AG10803 (cell line): ENCODE data around the gene HSPA6.
"Not testable (repeated sequence)": the region's sequence is repeated elsewhere in the genome, so short reads cannot be mapped to it uniquely, and the experiment has no call there.

ENCODE experiments used
- DNase-seq: peaks from one replicate; pipeline ENCODE4 v3.0.0; 2010; ENCODE audit warnings: low read depth
- H3K4me3 ChIP-seq: 2 replicates; pipeline ENCODE4 v1.5.1; 2011; ENCODE audit warnings: mild to moderate bottlenecking, low read length, control low read depth
- CTCF ChIP-seq: conservative IDR thresholded peaks from 2 replicates; pipeline ENCODE4 v1.5.1; 2011; ENCODE audit warnings: mild to moderate bottlenecking, low read length, control low read depth, inconsistent platforms

HSPA6 gene

GRCh38 chr1:161547995-161548741 is 23.8 kb downstream of the HSPA6 start:
- not testable (repeated sequence) for H3K4me3 ChIP-seq, DNase-seq

- DNase-seq, H3K4me3 ChIP-seq: not testable (repeated sequence)
Measured at GRCh38 chr1:161548749-161549406, 24.5 kb downstream of the HSPA6 start.

DNA sequence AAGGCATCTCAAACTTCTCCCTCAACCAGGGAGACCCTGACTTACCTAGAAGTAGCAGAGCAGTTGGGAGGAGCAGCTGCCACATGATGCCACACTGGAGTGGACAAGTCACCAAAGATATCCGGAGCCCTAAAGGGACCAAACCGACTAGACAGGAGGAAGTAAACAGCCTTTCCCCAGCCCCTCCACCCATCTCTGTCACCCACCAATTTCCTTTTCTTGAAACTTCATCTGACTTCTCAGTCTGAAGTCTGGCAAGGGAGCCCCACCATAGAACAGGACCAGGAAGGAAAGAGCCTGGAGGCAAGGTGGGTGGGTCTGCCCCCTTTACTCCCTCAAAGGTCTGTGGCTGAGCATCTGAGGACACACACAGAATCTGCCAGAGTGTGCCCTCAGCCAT is 25.3 kb downstream of the HSPA6 start, which contains the start of gene FCGR3A:
FCGR3A (minus strand) TSS at position 167 of the 400 bp plus-strand sequence; CDS start at position 85, 82 bp downstream.
- DNase-seq: no peak
- TF ChIP-seq CTCF: no peak
- no peak within 1 kb of the TSS for H3K4me3 ChIP-seq

- not testable (repeated sequence) for H3K4me3 ChIP-seq, DNase-seq
Measured at GRCh38 chr1:161550942-161551341, 26.6 kb downstream of the HSPA6 start.

- not testable (repeated sequence) for DNase-seq, H3K4me3 ChIP-seq
Measured at GRCh38 chr1:161553631-161554030, 29.3 kb downstream of the HSPA6 start.

DNA sequence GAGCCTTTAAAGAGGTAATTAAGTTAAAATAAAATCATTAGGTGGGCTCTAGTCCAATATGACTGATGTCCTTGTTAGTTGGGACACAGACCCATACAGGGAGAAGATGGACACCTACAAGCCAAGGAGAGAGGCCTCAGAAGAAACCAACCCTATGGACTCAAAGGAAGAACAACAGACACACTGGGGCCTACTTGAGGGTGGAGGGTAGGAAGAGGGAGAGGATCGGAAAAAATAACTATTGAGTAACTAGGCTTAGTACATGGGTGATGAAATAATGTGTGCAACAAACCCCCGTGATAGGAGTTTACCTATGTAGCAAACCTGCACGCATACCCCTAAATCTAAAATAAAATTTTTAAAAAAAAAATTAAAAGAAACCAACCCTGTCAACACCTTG is 30.0 kb downstream of the HSPA6 start:
- DNase-seq: not testable (repeated sequence)

GRCh38 chr1:161554815-161555417 is 30.6 kb downstream of the HSPA6 start:
- not testable (repeated sequence) for DNase-seq

More for the DNA sequence above, 30.0 kb downstream of the HSPA6 start:
- not testable (repeated sequence) for H3K4me3 ChIP-seq

GRCh38 chr1:161556143-161556542 is 31.8 kb downstream of the HSPA6 start:
- not testable (repeated sequence) for DNase-seq, H3K4me3 ChIP-seq

More at GRCh38 chr1:161554815-161555417, 30.6 kb downstream of the HSPA6 start:
- H3K4me3 ChIP-seq: not testable (repeated sequence)

DNA sequence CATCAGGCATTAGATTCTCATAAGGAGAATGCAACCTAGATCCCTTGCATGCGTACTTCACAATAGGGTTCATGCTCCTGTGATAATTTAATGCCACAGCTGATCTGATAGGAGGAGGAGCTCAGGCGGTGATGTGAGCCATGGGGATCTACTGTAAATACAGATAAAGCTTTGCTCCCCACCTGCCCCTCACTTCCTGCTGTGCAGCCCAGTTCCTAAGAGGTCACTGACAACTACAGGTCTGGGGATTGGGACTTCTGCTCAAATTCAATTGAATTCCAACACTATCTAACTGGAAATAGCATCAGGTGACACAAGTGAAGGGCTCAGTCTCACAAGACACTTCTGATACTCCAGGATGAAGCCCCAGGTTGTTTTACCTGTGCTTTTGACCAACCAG is 32.6 kb downstream of the HSPA6 start:
- H3K4me3 ChIP-seq, DNase-seq: not testable (repeated sequence)

- not testable (repeated sequence) for H3K4me3 ChIP-seq, DNase-seq
Measured at GRCh38 chr1:161557506-161558450, 33.4 kb downstream of the HSPA6 start.

GRCh38 chr1:161560960-161561715 is 36.8 kb downstream of the HSPA6 start:
- not testable (repeated sequence) for DNase-seq, H3K4me3 ChIP-seq
- TF ChIP-seq CTCF: peak; percentile 3; the same call in 1 of the 2 replicates

- H3K4me3 ChIP-seq, DNase-seq: not testable (repeated sequence)
Measured at GRCh38 chr1:161562441-161562840, 38.1 kb downstream of the HSPA6 start.

DNA sequence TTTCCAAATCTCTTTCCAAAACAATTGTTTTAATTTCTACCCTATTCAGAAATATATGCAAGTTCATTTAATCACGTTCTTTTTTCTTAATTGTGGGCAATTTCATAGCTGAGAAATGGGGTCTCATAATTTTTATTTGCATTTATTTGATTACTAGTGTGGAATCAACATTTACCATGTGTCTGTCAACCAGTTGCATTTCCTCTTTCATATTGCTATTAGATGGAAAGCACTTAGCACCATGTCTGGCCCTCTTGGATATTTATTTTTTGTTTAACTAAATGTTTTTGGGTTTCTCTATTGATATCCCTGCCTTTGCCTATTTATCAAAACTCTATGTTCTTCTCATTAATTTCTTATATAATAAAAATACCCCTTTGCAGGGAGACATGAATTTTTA is 39.2 kb downstream of the HSPA6 start:
- not testable (repeated sequence) for H3K4me3 ChIP-seq, DNase-seq

DNA sequence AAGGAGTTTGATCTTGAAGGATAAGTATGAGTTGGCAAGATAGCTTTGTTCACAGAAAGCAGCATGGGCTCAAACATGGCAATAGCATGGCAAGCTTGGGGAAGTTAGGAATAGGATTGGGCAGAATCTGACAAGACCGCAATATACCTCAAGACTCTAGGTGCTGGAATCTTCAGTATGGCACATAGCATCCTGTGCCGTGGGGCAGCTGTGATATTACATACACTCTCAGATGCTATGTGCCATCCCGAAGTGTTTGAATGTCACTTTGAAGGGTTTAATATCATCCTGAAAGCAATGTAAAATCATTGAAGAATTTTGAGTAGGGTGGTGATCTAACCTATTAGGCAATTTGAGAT is 42.2 kb downstream of the HSPA6 start:
- not testable (repeated sequence) for DNase-seq, H3K4me3 ChIP-seq

DNA sequence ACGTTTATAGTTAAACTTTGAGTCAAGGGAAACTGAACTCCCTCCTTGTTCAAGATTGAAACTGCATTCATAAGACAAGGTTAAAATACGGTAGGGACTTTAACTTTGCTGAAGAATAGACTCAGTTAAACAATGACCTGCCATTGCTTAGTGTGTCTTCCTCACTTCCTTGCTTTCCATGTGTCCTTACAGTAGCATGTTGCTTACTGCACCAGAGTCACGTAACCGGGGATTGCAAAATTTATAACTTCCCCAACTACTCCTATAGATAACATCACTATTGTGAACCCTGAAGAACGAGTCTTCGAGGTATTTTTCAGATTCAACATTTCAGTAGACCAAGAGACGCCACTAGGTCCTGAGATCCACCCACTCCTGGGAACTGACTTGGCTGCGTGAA is 47.4 kb downstream of the HSPA6 start:
- not testable (repeated sequence) for H3K4me3 ChIP-seq, DNase-seq
